Endothelial cell of umbilical vein (primary cell): ENCODE results near the gene NEUROG1. TPM values are rescaled to one million over a fixed set of nuclear protein-coding genes. Genes with fewer than 3 reads are reported as not detected.

ENCODE experiments used
- BruUV-seq: library from RNA; stranded (reverse); fragments of 400-500 nt; replicated peaks from 2 replicates; lab custom pipeline; 2021; lab: Mats Ljungman, UMichigan
- CTCF ChIA-PET: fragments of 300-600, 350-600 bp; sonication (Branson Sonifier 250); formaldehyde crosslinking; loops from one replicate; lab custom pipeline; 2021; ENCODE audit warnings: antibody characterized with exemption, inconsistent platforms; lab: Charles Lee
- POLR2A ChIA-PET: fragments of 300-600, 350-600 bp; sonication (Branson Sonifier 250); formaldehyde crosslinking; loops from one replicate; lab custom pipeline; 2021; ENCODE audit warnings: antibody characterized with exemption, inconsistent platforms; lab: Charles Lee
- DNase-seq: peaks from one replicate; pipeline ENCODE4 v3.0.0-alpha.2; 2011; ENCODE audit warnings: low read depth, low spot score
- FAIRE-seq: peaks from 2 replicates; lab custom pipeline; 2011; peaks lifted over from hg19 to GRCh38; lab: Jason Lieb, UNC
- H2AFZ ChIP-seq: 2 replicates; pipeline ENCODE4 v1.6.0; 2012; ENCODE audit warnings: low read depth, low read length, control low read depth, inconsistent platforms
- H3K27ac ChIP-seq: 2 replicates; pipeline ENCODE4 v1.5.1; 2011; ENCODE audit warnings: low read depth, mild to moderate bottlenecking, control low read depth, low read length, moderate library complexity; ENCODE audit not compliant: insufficient read depth
- H3K27me3 ChIP-seq, 2 experiments: 2 replicates each; pipeline versions ENCODE4 v1.6.0 to v1.6.1; 2011; ENCODE audit warnings: low read length in 2 of 2, mixed read lengths in 1 of 2; ENCODE audit not compliant: control insufficient read depth in 2 of 2, insufficient read depth in 2 of 2
- H3K36me3 ChIP-seq, 2 experiments: 2 replicates in 1 of 2; 3 replicates in 1 of 2; pipeline ENCODE4 v1.5.1; 2011; ENCODE audit warnings: low read length in 2 of 2, mild to moderate bottlenecking in 1 of 2, moderate library complexity in 1 of 2; ENCODE audit not compliant: control insufficient read depth in 2 of 2, insufficient read depth in 2 of 2; ENCODE audit errors: extremely low read depth in 1 of 2
- H3K4me1 ChIP-seq: 3 replicates; pipeline ENCODE4 v1.5.1; 2011; ENCODE audit warnings: mild to moderate bottlenecking, low read length; ENCODE audit not compliant: control insufficient read depth, insufficient read depth; ENCODE audit errors: extremely low read depth
- H3K4me2 ChIP-seq: 2 replicates; pipeline ENCODE4 v1.6.1; 2011; ENCODE audit warnings: low read length, control low read depth, mixed read lengths; ENCODE audit not compliant: insufficient read depth
- H3K4me3 ChIP-seq, 3 experiments: fragments of 200-600 bp in 1 of 3; sonication (generic), shearing (Covaris generic) in 1 of 3; replicated peaks in 1 of 3; 2 replicates each; pipeline ENCODE4 v1.5.1; 2011 to 2016; ENCODE audit warnings: control low read depth in 3 of 3, low read length in 3 of 3, mild to moderate bottlenecking in 2 of 3, inconsistent platforms in 1 of 3, low read depth in 1 of 3, moderate library complexity in 1 of 3; ENCODE audit not compliant: insufficient read depth in 1 of 3
- H3K79me2 ChIP-seq: 2 replicates; pipeline ENCODE4 v1.6.0; 2012; ENCODE audit warnings: low read length, inconsistent platforms; ENCODE audit not compliant: control insufficient read depth, insufficient read depth
- H3K9ac ChIP-seq: replicated peaks from 2 replicates; pipeline ENCODE3; 2011; ENCODE audit warnings: low read length, control low read depth; ENCODE audit not compliant: insufficient read depth; ENCODE audit errors: extremely low read depth
- H3K9me1 ChIP-seq: replicated peaks from 3 replicates; pipeline ENCODE4 v1.6.0; 2011; ENCODE audit warnings: mild to moderate bottlenecking, low read length; ENCODE audit not compliant: control insufficient read depth, insufficient read depth; ENCODE audit errors: extremely low read depth
- H3K9me3 ChIP-seq: replicated peaks from 2 replicates; pipeline ENCODE4 v1.5.1; 2012; ENCODE audit warnings: low read length, inconsistent platforms; ENCODE audit not compliant: control insufficient read depth, insufficient read depth
- H4K20me1 ChIP-seq: replicated peaks from 2 replicates; pipeline ENCODE3; 2011; ENCODE audit warnings: mild to moderate bottlenecking, low read length; ENCODE audit not compliant: control insufficient read depth, insufficient read depth; ENCODE audit errors: extremely low read depth
- CTCF ChIP-seq, 2 donors: IDR thresholded peaks; 1 replicate in 1 of 2; 2 replicates in 1 of 2; pipeline ENCODE4 v1.5.1; 2011; ENCODE audit warnings: low read length in 2 of 2, mild to moderate bottlenecking in 2 of 2, moderate library complexity in 2 of 2, control low read depth in 1 of 2, inconsistent platforms in 1 of 2, low read depth in 1 of 2; ENCODE audit not compliant: insufficient read depth in 1 of 2; ENCODE audit errors: extremely low read depth in 1 of 2
- EZH2 ChIP-seq: IDR thresholded peaks from 2 replicates; pipeline ENCODE4 v1.6.1; 2012; ENCODE audit warnings: borderline replicate concordance, low read depth, mild to moderate bottlenecking, moderate library complexity, low read length, inconsistent platforms; ENCODE audit not compliant: severe bottlenecking
- FOS ChIP-seq: IDR thresholded peaks from 2 replicates; pipeline ENCODE4 v1.6.1; 2011; ENCODE audit warnings: mild to moderate bottlenecking, low read length, moderate library complexity, borderline replicate concordance; ENCODE audit not compliant: insufficient read depth
- GATA2 ChIP-seq: IDR thresholded peaks from 2 replicates; pipeline ENCODE4 v1.7.0; 2011; ENCODE audit warnings: low read depth, mild to moderate bottlenecking, moderate library complexity, mixed read lengths, low read length; ENCODE audit not compliant: insufficient read length, insufficient read depth
- JUN ChIP-seq: IDR thresholded peaks from 2 replicates; pipeline ENCODE4 v1.6.1; 2011; ENCODE audit warnings: borderline replicate concordance, low read depth; ENCODE audit not compliant: insufficient read length, insufficient read depth
- MAX ChIP-seq: IDR thresholded peaks from 2 replicates; pipeline ENCODE4 v1.6.1; 2011; ENCODE audit not compliant: insufficient read depth, insufficient read length
- MYC ChIP-seq: IDR thresholded peaks from one replicate; pipeline ENCODE4 v1.6.1; 2011; ENCODE audit warnings: mild to moderate bottlenecking, low read depth, low read length
- POLR2A ChIP-seq: IDR thresholded peaks from 2 replicates; pipeline ENCODE4 v1.6.1; 2012; ENCODE audit warnings: low read depth, mild to moderate bottlenecking, control low read depth, low read length
- POLR2AphosphoS5 ChIP-seq: IDR thresholded peaks from 2 replicates; pipeline ENCODE4 v1.6.1; 2012; ENCODE audit warnings: low read depth, mild to moderate bottlenecking, control low read depth, low read length, moderate library complexity; ENCODE audit not compliant: insufficient read depth
- dilution Hi-C: fragments of 300-500 bp; cut with MboI; formaldehyde crosslinking; loops from one replicate; pipeline ENCODE4 v1.15.0; 2019; ENCODE audit warnings: low sequenced_read_pairs; ENCODE audit not compliant: extremely low pct_ligation_motif_present
- intact Hi-C: fragments of 100-400 bp; cut with micrococcal nuclease; formaldehyde crosslinking; loops from one replicate; pipeline ENCODE4 v1.10.0; 2022
- polyA plus RNA-seq, 4 experiments: library from polyadenylated mRNA; depleted of rRNA in 3 of 4; stranded (reverse) in 3 of 4; unstranded in 1 of 4; fragments of >200 nt; gene quantifications; 2 replicates each; pipeline versions ENCODE4 v1.2.1 to v1.2.3, GENCODE V29; 2011 to 2012; ENCODE audit warnings: missing spikeins in 1 of 4
- total RNA-seq: library from RNA; stranded (reverse); gene quantifications from 2 replicates; pipeline ENCODE4 v1.2.3, GENCODE V29; 2021

The NEUROG1 gene
- total and polyA plus RNA-seq, 2 donors (not counting 3 experiments of a cell fraction or from before 2014, with no cell fraction given): not detected

DNA sequence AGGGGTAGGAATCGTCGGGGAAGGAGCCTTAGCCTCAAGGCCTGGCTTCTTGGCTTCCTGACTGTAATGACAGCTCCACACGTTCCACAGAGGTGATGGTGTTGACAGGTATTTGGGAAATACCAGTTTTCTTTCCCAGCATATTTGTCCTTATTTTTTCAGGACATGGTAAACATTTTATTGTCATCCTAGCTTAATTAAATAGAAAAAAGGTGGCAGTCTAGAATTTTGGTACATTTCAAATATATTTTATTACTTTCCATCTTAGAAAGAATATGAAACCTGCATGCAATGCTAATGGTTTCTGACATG, 34.6 kb upstream of the NEUROG1 start:
- peaks cover 2 to 5% of the 10 kb centered on the region in 2 experiments for H3K27me3 ChIP-seq
- H3K4me2 ChIP-seq: no peak overlapping the region
- no peaks in the 10 kb centered on the region for H3K9me3 ChIP-seq
- H3K4me1 ChIP-seq: no peaks in the 10 kb centered on the region
- no peaks in the 10 kb centered on the region for H4K20me1 ChIP-seq
- H2AFZ ChIP-seq: no peak overlapping the region
- no peak for FAIRE-seq
- H3K9ac ChIP-seq: no peak overlapping the region
- no peaks in the 10 kb centered on the region for H3K36me3 ChIP-seq
- no peaks in the 10 kb centered on the region for H3K9me1 ChIP-seq
- dilution Hi-C loops: loop anchor here (25.0 kb wide), 1 partner anchor 108 kb away; the partner anchor contains the start of gene TIFAB
- TF ChIP-seq MYC (no peak), MAX (no peak), JUN (no peak), POLR2A (no peak), POLR2AphosphoS5 (no peak), FOS (no peak), GATA2 (no peak), EZH2 (no peak), CTCF (IDR thresholded peaks at IDR 0.05; ENCODE audit: extremely low read depth in 1 of 2, insufficient read depth in 1 of 2, low read depth in 1 of 2, low read length in 2 of 2) (no peak)
- no TSS peak for BruUV-seq
- no peak for DNase-seq
- H3K79me2 ChIP-seq: no peaks in the 10 kb centered on the region
- no peak overlapping the region for H3K4me3 ChIP-seq
- ChIA-PET POLR2A (no interaction called here), CTCF (interaction anchor here (1.5 to 14.3 kb wide), 7 partner anchors 8 to 260 kb away, joined by 4 to 664 read pairs (median 7); partner anchors contain the start of gene CXCL14)
- H3K27ac ChIP-seq: no peak overlapping the region
- intact Hi-C loops: loop anchor here (1.0 kb wide), 1 partner anchor 104 kb away; no protein-coding TSS in a partner anchor
